Keratinocyte (primary cell): ENCODE measurements around the gene DRD2. TPM values are rescaled to one million over a fixed set of nuclear protein-coding genes. Genes with fewer than 3 reads are reported as not detected.

ENCODE experiments used
- DNase-seq: peaks from one replicate; pipeline ENCODE4 v3.0.0-alpha.2; 2011; ENCODE audit warnings: low read depth, missing footprints, low spot score
- FAIRE-seq: peaks from 2 replicates; lab custom pipeline; 2011; peaks lifted over from hg19 to GRCh38; lab: Jason Lieb, UNC
- H2AFZ ChIP-seq: 2 replicates; pipeline ENCODE4 v1.6.0; 2012; ENCODE audit warnings: low read length, control low read depth, inconsistent platforms; ENCODE audit not compliant: control insufficient read depth
- H3K27ac ChIP-seq: 2 replicates; pipeline ENCODE4 v1.5.1; 2011; ENCODE audit warnings: low read length; ENCODE audit not compliant: control insufficient read depth, insufficient read depth
- H3K27me3 ChIP-seq: 3 replicates; pipeline ENCODE4 v1.6.0; 2011; ENCODE audit warnings: low read length; ENCODE audit not compliant: control insufficient read depth, insufficient read depth; ENCODE audit errors: extremely low read depth
- H3K36me3 ChIP-seq, 2 experiments: 2 replicates in 1 of 2; 3 replicates in 1 of 2; pipeline ENCODE4 v1.5.1; 2011; ENCODE audit warnings: low read length in 2 of 2, mild to moderate bottlenecking in 1 of 2; ENCODE audit not compliant: control insufficient read depth in 2 of 2, insufficient read depth in 2 of 2; ENCODE audit errors: extremely low read depth in 1 of 2
- H3K4me1 ChIP-seq: 3 replicates; pipeline ENCODE4 v1.5.1; 2011; ENCODE audit warnings: low read length; ENCODE audit not compliant: control insufficient read depth, insufficient read depth; ENCODE audit errors: extremely low read depth
- H3K4me2 ChIP-seq: 3 replicates; pipeline ENCODE4 v1.6.0; 2011; ENCODE audit warnings: low read depth, low read length; ENCODE audit not compliant: control insufficient read depth, insufficient read depth; ENCODE audit errors: extremely low read depth
- H3K4me3 ChIP-seq, 3 experiments: fragments of 200-600 bp in 1 of 3; sonication (generic) in 1 of 3; 2 replicates in 2 of 3; 3 replicates in 1 of 3; pipeline ENCODE4 v1.5.1; 2011 to 2016; ENCODE audit warnings: low read length in 3 of 3, mild to moderate bottlenecking in 3 of 3, control low read depth in 2 of 3, inconsistent platforms in 1 of 3, low read depth in 1 of 3, mixed read lengths in 1 of 3, mixed run types in 1 of 3, moderate library complexity in 1 of 3; ENCODE audit not compliant: control insufficient read depth in 2 of 3, insufficient read depth in 2 of 3; ENCODE audit errors: extremely low read depth in 1 of 3
- H3K79me2 ChIP-seq: 2 replicates; pipeline ENCODE4 v1.6.0; 2012; ENCODE audit warnings: low read length; ENCODE audit not compliant: control insufficient read depth, insufficient read depth
- H3K9ac ChIP-seq: 3 replicates; pipeline ENCODE4 v1.6.0; 2011; ENCODE audit warnings: low read length; ENCODE audit not compliant: control insufficient read depth, insufficient read depth; ENCODE audit errors: extremely low read depth
- H3K9me1 ChIP-seq: 3 replicates; pipeline ENCODE4 v1.6.0; 2011; ENCODE audit warnings: low read length; ENCODE audit not compliant: control insufficient read depth, insufficient read depth; ENCODE audit errors: extremely low read depth
- H3K9me3 ChIP-seq: 2 replicates; pipeline ENCODE4 v1.5.1; 2012; ENCODE audit warnings: low read depth, low read length; ENCODE audit not compliant: control insufficient read depth
- H4K20me1 ChIP-seq: 3 replicates; pipeline ENCODE4 v1.6.0; 2011; ENCODE audit warnings: low read length; ENCODE audit not compliant: control insufficient read depth, insufficient read depth; ENCODE audit errors: extremely low read depth
- CTCF ChIP-seq, 3 experiments: IDR thresholded peaks in 1 of 3; conservative IDR thresholded peaks in 1 of 3; optimal IDR thresholded peaks in 1 of 3; 2 replicates in 2 of 3; 3 replicates in 1 of 3; pipeline versions ENCODE3 to v1.5.1; 2011; ENCODE audit warnings: low read length in 3 of 3, mild to moderate bottlenecking in 3 of 3, moderate library complexity in 2 of 3, control low read depth in 1 of 3, inconsistent platforms in 1 of 3; ENCODE audit not compliant: insufficient read depth in 2 of 3; ENCODE audit errors: extremely low read depth in 1 of 3
- EZH2 ChIP-seq: IDR thresholded peaks from one replicate; pipeline ENCODE4 v1.6.1; 2012; ENCODE audit warnings: inconsistent platforms, mild to moderate bottlenecking, low read length, moderate library complexity
- dilution Hi-C: fragments of 300-500 bp; cut with MboI; formaldehyde crosslinking; loops from one replicate; pipeline ENCODE4 v1.7.0; 2020; ENCODE audit warnings: low sequenced_read_pairs; ENCODE audit not compliant: extremely low pct_ligation_motif_present
- polyA plus RNA-seq, 5 experiments: library from polyadenylated mRNA; depleted of rRNA in 3 of 5; stranded (reverse) in 3 of 5; stranded (forward) in 1 of 5; unstranded in 1 of 5; fragments of >200 nt; gene quantifications; 1 replicate in 1 of 5; 2 replicates in 3 of 5; 3 replicates in 1 of 5; pipeline versions ENCODE4 v1.2.1 to v1.2.3, GENCODE V29; 2011 to 2012; ENCODE audit warnings: missing spikeins in 2 of 5, low read depth in 1 of 5, low replicate concordance in 1 of 5

The DRD2 gene
- polyA plus RNA-seq, 1 donor (not counting 4 experiments of a cell fraction or from before 2014, with no cell fraction given), result 0.26 TPM

- FAIRE-seq, result no peak
- no peak overlapping the region for H3K27ac ChIP-seq
These were observed 79.3 kb downstream of the DRD2 start for GRCh38 chr11:113395782-113396336.

GRCh38 chr11:113394919-113395318 lies 80.3 kb downstream of the DRD2 start:
- dilution Hi-C loops, result no loop called here
- Histone ChIP-seq H3K4me1 (no peaks in the 10 kb centered on the region), H3K4me3 (no peak overlapping the region), H2AFZ (no peak overlapping the region), H3K79me2 (no peaks in the 10 kb centered on the region), H3K9ac (no peak overlapping the region), H3K27ac (no peak overlapping the region), H4K20me1 (no peaks in the 10 kb centered on the region), H3K27me3 (no peaks in the 10 kb centered on the region), H3K36me3 (no peaks in the 10 kb centered on the region), H3K9me1 (no peaks in the 10 kb centered on the region), H3K9me3 (no peaks in the 10 kb centered on the region), H3K4me2 (no peak overlapping the region)
- no peak for FAIRE-seq
- DNase-seq, result no peak
- TF ChIP-seq CTCF (optimal IDR thresholded peaks at IDR 0.05 in 1 of 3, IDR thresholded peaks at IDR 0.05 in 1 of 3, conservative IDR thresholded peaks at IDR 0.05 in 1 of 3; ENCODE audit: extremely low read depth in 1 of 3, insufficient read depth in 2 of 3, low read length in 3 of 3), result no peak
- TF ChIP-seq EZH2, result no peak

More at GRCh38 chr11:113395782-113396336, 79.3 kb downstream of the DRD2 start:
- Histone ChIP-seq H3K4me3 (no peak overlapping the region), H3K79me2 (no peaks in the 10 kb centered on the region), H4K20me1 (no peaks in the 10 kb centered on the region), H3K9me3 (no peaks in the 10 kb centered on the region), H3K4me2 (no peak overlapping the region), H3K9me1 (no peaks in the 10 kb centered on the region), H2AFZ (no peak overlapping the region), H3K4me1 (no peaks in the 10 kb centered on the region), H3K9ac (no peak overlapping the region), H3K36me3 (no peaks in the 10 kb centered on the region), H3K27me3 (no peaks in the 10 kb centered on the region)
- TF ChIP-seq EZH2, result no peak
- TF ChIP-seq CTCF (optimal IDR thresholded peaks at IDR 0.05 in 1 of 3, IDR thresholded peaks at IDR 0.05 in 1 of 3, conservative IDR thresholded peaks at IDR 0.05 in 1 of 3; ENCODE audit: extremely low read depth in 1 of 3, insufficient read depth in 2 of 3, low read length in 3 of 3), result no peak
- dilution Hi-C loops, result no loop called here
- no peak for DNase-seq
